ENCODE data around the gene CELF2.

DNA sequence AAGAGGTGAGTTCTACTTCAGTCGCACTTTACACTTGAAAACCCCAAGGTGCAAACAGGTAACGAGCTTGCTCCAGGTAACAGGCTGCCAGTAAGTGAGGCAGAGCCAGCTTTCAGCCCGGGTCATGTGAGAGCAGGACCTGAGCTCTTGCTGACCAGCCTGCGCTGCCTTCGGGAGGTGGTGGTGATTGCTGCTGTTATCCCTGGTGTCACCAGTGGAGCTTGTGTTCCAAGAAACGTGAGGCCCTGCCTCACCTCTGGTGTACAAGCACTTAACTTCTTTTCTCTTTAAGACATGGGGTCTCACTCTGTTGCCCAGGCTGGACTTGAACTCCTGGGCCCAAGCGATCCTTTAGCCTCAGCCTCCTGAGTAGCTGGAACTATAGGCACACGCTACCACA is 265.0 kb downstream of the CELF2 start:
- TF ChIP-seq, protein P1, sequence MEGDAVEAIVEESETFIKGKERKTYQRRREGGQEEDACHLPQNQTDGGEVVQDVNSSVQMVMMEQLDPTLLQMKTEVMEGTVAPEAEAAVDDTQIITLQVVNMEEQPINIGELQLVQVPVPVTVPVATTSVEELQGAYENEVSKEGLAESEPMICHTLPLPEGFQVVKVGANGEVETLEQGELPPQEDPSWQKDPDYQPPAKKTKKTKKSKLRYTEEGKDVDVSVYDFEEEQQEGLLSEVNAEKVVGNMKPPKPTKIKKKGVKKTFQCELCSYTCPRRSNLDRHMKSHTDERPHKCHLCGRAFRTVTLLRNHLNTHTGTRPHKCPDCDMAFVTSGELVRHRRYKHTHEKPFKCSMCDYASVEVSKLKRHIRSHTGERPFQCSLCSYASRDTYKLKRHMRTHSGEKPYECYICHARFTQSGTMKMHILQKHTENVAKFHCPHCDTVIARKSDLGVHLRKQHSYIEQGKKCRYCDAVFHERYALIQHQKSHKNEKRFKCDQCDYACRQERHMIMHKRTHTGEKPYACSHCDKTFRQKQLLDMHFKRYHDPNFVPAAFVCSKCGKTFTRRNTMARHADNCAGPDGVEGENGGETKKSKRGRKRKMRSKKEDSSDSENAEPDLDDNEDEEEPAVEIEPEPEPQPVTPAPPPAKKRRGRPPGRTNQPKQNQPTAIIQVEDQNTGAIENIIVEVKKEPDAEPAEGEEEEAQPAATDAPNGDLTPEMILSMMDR (IDR thresholded peaks at IDR 0.05; ENCODE audit: poor library complexity, severe bottlenecking), result no peak
- TF ChIP-seq TAF1 (IDR thresholded peaks at IDR 0.05; ENCODE audit: low read depth) (no peak), POLR2AphosphoS5 (IDR thresholded peaks at IDR 0.05) (no peak), RAD21 (conservative IDR thresholded peaks at IDR 0.05) (no peak), REST (IDR thresholded peaks at IDR 0.05; ENCODE audit: borderline replicate concordance) (no peak), EZH2 (IDR thresholded peaks at IDR 0.05; ENCODE audit: borderline replicate concordance, insufficient read depth, low read length, poor library complexity, severe bottlenecking) (no peak), SMC3 (conservative IDR thresholded peaks at IDR 0.05; ENCODE audit: poor library complexity) (no peak), MXI1 (conservative IDR thresholded peaks at IDR 0.05; ENCODE audit: poor library complexity, severe bottlenecking) (no peak), EP300 (conservative IDR thresholded peaks at IDR 0.05; ENCODE audit: poor library complexity, severe bottlenecking) (no peak)
